ENCODE data around the gene AKAP11.
A peak's percentile ranks its signal among the peaks of the same experiment; 100 is the strongest.

The AKAP11 gene

DNA sequence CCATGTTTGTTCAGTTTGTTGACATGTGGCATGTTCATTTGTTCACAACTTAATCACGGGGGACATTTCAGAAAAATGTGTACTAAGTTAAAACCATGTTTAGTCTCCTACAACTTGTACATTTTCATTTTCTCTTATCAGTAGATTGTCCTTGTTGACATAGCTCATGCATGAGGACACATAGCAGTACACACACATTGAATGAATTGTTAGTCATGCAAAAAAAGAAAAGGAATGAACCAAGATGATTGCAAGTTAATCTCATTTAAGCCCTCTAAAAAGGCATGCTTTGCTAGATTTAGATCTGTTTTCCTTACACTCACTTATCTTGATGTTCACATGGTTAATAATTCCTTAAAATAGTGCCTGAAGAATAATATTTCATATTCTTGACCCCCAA, 38.2 kb upstream of the AKAP11 start:
- TF ChIP-seq, protein P1, sequence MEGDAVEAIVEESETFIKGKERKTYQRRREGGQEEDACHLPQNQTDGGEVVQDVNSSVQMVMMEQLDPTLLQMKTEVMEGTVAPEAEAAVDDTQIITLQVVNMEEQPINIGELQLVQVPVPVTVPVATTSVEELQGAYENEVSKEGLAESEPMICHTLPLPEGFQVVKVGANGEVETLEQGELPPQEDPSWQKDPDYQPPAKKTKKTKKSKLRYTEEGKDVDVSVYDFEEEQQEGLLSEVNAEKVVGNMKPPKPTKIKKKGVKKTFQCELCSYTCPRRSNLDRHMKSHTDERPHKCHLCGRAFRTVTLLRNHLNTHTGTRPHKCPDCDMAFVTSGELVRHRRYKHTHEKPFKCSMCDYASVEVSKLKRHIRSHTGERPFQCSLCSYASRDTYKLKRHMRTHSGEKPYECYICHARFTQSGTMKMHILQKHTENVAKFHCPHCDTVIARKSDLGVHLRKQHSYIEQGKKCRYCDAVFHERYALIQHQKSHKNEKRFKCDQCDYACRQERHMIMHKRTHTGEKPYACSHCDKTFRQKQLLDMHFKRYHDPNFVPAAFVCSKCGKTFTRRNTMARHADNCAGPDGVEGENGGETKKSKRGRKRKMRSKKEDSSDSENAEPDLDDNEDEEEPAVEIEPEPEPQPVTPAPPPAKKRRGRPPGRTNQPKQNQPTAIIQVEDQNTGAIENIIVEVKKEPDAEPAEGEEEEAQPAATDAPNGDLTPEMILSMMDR (IDR thresholded peaks at IDR 0.05; ENCODE audit: low read depth, low read length): no peak
- no peak overlapping the region for H3K4me3 ChIP-seq (ENCODE audit: low read depth, low read length)
- no peak for DNase-seq (ENCODE audit: low read depth, low spot score)
- in situ Hi-C loops (cut with HindIII; ENCODE audit: low sequenced_read_pairs): no loop called here

DNA sequence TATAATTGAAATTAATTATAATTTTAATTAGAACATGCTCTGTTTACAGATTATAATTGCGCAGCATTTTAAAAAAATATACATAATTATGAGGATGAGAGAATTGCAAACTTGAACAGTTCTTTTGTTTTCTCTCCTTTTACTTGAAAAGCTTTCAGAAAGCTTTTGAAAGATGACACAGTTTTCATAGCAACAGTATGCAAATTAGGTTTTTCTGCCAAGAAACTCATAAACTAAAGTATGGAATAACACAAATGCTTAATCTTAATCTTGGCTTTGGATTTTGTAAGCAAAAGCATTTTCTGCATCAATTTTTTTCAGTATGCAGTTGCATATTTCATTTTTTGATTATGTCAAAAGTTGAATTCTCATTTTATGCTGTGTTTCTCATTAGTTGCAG, 32.8 kb upstream of the AKAP11 start:
- TF ChIP-seq, protein P1 (IDR thresholded peaks at IDR 0.05; ENCODE audit: low read depth, low read length): no peak
- in situ Hi-C loops (cut with HindIII; ENCODE audit: low sequenced_read_pairs): no loop called here

DNA sequence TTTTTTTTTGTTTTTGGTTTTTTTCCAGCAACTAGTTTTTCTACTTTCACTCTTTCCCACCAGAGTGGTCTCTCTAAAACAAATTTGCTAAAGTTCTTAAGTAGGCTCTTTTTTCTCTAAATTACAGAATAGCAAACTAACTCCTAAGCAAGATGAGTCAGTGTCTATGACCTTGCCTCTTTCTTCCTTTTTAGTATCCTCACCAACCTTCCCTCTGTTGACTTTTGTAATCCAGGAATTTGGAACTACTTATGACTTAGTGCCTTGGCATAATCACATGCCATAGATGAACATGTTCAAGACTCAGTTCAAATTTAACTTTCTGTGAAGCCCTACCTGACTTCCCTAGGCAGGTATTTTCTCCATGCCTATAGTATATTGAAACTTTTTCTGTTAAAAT, 32.3 kb upstream of the AKAP11 start:
- in situ Hi-C loops (cut with HindIII; ENCODE audit: low sequenced_read_pairs): no loop called here
- H3K4me3 ChIP-seq (ENCODE audit: low read depth, low read length): no peak overlapping the region
- peak; percentile 17 for DNase-seq (ENCODE audit: low read depth, low spot score)
- TF ChIP-seq, protein P1 (IDR thresholded peaks at IDR 0.05; ENCODE audit: low read depth, low read length): no peak

More for the DNA sequence above, 32.8 kb upstream of the AKAP11 start:
- H3K4me3 ChIP-seq (ENCODE audit: low read depth, low read length): no peak overlapping the region
- no peak for DNase-seq (ENCODE audit: low read depth, low spot score)

DNA sequence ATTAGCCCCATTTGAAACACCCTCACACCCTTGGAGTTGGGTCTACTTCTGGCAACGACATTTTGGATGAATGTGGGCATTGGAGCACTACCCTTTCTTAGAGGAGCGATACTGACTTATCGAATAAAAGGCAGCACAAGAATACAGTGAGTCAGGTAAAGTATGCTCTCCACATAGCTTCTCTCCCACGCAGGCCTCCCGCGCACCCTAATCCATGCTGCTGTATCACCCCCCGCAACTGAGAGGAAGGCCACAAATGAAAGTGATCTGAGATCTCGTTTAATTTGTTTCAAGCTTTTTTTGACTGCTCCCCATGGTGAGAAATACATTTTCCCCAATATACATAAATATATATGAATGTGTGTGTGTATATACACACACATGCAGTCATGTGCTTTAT, 25.4 kb upstream of the AKAP11 start:
- H3K4me3 ChIP-seq (ENCODE audit: low read depth, low read length): no peak overlapping the region
- in situ Hi-C loops (cut with HindIII; ENCODE audit: low sequenced_read_pairs): no loop called here
- no peak for DNase-seq (ENCODE audit: low read depth, low spot score)
- TF ChIP-seq, protein P1 (IDR thresholded peaks at IDR 0.05; ENCODE audit: low read depth, low read length): no peak

DNA sequence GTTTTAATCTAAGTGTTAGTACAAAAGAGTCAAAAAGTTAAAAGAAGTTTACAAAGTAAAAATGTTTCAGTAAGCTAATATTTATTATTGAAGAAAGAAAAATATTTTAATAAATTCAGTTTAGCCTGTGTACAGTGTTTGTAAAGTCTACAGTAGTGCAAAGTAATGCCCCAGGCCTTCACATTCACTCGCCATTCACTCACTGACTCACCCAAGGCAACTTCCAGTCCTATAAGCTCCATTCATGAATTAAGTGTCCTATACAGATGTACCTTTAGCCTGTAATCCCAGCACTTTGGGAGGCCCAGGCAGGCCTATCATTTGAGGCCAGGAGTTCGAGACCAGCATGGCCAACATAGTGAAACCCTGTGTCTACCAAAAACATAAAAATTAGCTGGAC, 24.1 kb upstream of the AKAP11 start:
- H3K4me3 ChIP-seq (ENCODE audit: low read depth, low read length): no peak overlapping the region
- TF ChIP-seq, protein P1 (IDR thresholded peaks at IDR 0.05; ENCODE audit: low read depth, low read length): no peak
- in situ Hi-C loops (cut with HindIII; ENCODE audit: low sequenced_read_pairs): no loop called here
- DNase-seq (ENCODE audit: low read depth, low spot score): no peak

DNA sequence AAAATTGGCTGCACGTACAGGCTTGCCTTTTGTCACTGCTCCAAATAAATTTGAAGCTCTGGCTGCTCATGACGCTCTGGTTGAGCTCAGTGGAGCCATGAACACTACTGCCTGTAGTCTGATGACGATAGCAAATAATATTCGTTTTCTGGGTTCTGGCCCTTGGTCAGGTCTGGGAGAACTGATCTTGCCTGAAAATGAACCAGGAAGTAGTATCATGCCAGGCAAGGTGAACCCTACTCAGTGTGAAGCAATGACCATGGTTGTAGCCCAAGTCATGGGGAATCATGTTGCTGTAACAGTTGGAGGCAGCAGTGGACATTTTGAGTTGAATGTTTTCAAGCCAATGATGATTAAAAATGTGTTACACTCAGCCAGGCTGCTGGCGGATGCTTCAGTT, 16.1 kb upstream of the AKAP11 start:
- no peak for DNase-seq (ENCODE audit: low read depth, low spot score)
- in situ Hi-C loops (cut with HindIII; ENCODE audit: low sequenced_read_pairs): no loop called here

More for the DNA sequence above, 16.1 kb upstream of the AKAP11 start:
- H3K4me3 ChIP-seq (ENCODE audit: low read depth, low read length): no peak overlapping the region
- TF ChIP-seq, protein P1 (IDR thresholded peaks at IDR 0.05; ENCODE audit: low read depth, low read length): no peak

All from astrocyte of the spinal cord (primary cell).